WERI-Rb-1 (cell line): Measurements from ENCODE around the gene SOWAHC.
A peak's percentile ranks its signal among the peaks of the same experiment; 100 is the strongest.
"Not testable (repeated sequence)": the region's sequence is repeated elsewhere in the genome, so short reads cannot be mapped to it uniquely, and the experiment has no call there.

ENCODE experiments used
- DNase-seq: peaks from one replicate; pipeline ENCODE4 v3.0.0-alpha.2; 2020
- H3K27ac ChIP-seq: fragments of 250-450 bp; sonication (Bioruptor Pico); 2 replicates; pipeline ENCODE4 v1.5.1; 2020; ENCODE audit warnings: mild to moderate bottlenecking, moderate library complexity
- H3K27me3 ChIP-seq: fragments of 250-450 bp; sonication (Bioruptor Pico); 2 replicates; pipeline ENCODE4 v1.5.1; 2021; ENCODE audit warnings: mild to moderate bottlenecking, low read depth, moderate library complexity; ENCODE audit not compliant: insufficient read depth, severe bottlenecking
- H3K36me3 ChIP-seq: fragments of 250-450 bp; sonication (Bioruptor Pico); 2 replicates; pipeline ENCODE4 v1.5.1; 2020; ENCODE audit warnings: mild to moderate bottlenecking, moderate library complexity
- H3K4me3 ChIP-seq: 2 replicates; pipeline ENCODE4 v1.5.1; 2011; ENCODE audit warnings: low read depth, mild to moderate bottlenecking, control low read depth, low read length
- H3K9me3 ChIP-seq: fragments of 250-450 bp; sonication (Bioruptor Pico); 2 replicates; pipeline ENCODE4 v1.5.1; 2021; ENCODE audit warnings: mild to moderate bottlenecking, moderate library complexity; ENCODE audit not compliant: severe bottlenecking
- TF ChIP-seq, protein P1 (sequence below): IDR thresholded peaks from 2 replicates; pipeline ENCODE4 v1.5.1; 2011; ENCODE audit warnings: low read depth, mild to moderate bottlenecking, control low read depth, inconsistent platforms, low read length

The SOWAHC gene, protein sequence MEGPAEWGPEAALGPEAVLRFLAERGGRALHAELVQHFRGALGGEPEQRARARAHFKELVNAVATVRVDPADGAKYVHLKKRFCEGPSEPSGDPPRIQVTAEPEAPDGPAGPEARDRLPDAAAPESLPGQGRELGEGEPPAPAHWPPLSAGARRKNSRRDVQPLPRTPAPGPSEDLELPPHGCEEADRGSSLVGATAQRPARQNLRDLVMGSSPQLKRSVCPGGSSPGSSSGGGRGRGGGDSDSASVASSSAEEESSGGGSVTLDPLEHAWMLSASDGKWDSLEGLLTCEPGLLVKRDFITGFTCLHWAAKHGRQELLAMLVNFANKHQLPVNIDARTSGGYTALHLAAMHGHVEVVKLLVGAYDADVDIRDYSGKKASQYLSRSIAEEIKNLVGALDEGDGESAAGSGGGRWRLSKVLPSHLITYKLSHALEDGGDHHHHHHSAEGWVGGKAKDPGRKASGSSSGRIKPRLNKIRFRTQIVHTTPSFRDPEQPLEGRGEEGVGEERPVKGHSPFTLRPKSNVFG

DNA sequence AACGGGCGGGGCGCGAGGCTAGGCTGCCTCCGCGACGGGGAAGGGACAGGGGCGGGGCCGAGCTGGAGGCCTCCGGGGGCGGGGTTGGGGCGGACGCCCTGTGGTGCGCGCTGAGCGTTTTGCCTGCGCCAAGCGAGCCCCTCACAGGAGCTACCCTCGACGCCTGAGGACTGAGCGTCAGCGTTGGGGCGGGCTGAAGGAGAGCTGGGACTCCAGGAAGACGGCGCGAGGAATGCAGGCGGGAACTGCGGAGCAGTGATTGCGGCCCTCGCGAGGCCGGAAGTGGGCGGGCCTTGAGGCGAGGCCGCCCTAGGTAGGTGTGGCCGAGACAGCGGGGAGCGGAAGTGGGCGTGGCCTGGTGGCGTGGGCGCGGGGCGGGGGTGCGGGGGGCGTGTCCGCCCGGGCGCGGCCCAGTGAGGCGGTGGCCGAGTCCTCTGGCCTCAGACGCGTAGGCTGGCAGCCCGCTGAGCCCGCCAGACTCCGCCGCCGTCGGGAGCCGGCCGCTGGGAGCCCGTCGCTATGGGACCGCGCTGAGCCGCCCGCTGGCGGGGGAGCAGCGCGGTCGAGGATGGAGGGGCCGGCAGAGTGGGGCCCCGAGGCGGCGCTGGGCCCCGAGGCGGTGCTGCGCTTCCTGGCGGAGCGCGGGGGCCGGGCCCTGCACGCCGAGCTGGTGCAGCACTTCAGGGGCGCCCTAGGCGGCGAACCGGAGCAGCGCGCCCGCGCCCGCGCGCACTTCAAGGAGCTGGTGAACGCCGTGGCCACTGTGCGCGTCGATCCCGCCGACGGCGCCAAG lies at the start of gene SOWAHC, which contains the start of gene SEPTIN10:
TSS of gene SOWAHC (plus strand) at position 443 of the 793 bp plus-strand sequence. CDS start at position 569, 126 bp downstream.
TSS of gene SEPTIN10 (minus strand) at position 45 of the 793 bp plus-strand sequence. CDS start 139 bp downstream, outside the sequence.
- Histone ChIP-seq H3K4me3 (peak within 1 kb of the TSS; percentile 93), H3K27me3 (no peaks in the 10 kb centered on the region), H3K36me3 (no peaks in the 10 kb centered on the region), H3K27ac (peak within 1 kb of the TSS; percentile 97), H3K9me3 (no peaks in the 10 kb centered on the region)
- DNase-seq, result peak; percentile 98
- TF ChIP-seq, protein P1, sequence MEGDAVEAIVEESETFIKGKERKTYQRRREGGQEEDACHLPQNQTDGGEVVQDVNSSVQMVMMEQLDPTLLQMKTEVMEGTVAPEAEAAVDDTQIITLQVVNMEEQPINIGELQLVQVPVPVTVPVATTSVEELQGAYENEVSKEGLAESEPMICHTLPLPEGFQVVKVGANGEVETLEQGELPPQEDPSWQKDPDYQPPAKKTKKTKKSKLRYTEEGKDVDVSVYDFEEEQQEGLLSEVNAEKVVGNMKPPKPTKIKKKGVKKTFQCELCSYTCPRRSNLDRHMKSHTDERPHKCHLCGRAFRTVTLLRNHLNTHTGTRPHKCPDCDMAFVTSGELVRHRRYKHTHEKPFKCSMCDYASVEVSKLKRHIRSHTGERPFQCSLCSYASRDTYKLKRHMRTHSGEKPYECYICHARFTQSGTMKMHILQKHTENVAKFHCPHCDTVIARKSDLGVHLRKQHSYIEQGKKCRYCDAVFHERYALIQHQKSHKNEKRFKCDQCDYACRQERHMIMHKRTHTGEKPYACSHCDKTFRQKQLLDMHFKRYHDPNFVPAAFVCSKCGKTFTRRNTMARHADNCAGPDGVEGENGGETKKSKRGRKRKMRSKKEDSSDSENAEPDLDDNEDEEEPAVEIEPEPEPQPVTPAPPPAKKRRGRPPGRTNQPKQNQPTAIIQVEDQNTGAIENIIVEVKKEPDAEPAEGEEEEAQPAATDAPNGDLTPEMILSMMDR, result no peak

DNA sequence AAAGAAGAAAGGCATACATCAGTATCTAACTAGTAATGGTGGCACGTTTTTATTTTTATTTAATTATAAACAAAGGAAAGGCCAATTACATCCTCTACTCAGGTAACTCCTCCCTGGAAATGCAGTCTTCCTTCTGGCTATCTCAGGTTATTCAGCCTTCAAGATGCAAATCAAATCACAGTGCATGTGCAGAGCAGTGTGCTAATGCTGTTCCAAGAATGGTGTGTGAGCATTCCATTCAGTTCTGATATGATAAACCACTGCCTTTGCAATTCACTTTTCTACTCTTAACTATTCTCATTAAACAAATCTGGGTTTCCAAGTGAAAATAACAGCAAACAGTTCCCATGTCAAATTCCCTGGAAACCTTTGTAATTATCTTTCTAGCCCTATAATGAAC lies 38.8 kb upstream of the SOWAHC start:
- Histone ChIP-seq H3K9me3 (no peaks in the 10 kb centered on the region), H3K4me3 (no peak overlapping the region), H3K27me3 (no peaks in the 10 kb centered on the region), H3K36me3 (no peaks in the 10 kb centered on the region; the same call in 1 of the 2 replicates), H3K27ac (no peak overlapping the region)
- no peak for DNase-seq
- TF ChIP-seq, protein P1, result no peak

DNA sequence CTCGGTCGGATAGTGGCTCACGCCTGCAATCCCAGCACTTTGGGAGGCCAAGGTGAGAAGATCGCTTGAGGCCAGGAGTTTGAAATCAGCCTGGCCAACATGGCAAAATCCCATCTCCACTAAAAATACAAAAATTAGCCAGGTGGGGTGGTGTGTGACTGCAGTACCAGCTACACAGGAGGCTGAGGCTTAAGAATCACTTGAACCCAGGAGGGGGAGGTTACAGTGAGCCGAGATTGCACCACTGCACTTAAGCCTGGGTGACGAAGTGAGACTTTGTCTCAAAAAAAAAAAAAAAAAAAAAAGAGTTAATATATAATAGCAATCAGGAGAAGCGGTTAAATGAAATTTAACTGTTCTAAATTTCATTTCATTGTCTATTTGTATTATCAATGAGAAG lies 36.5 kb upstream of the SOWAHC start:
- not testable (repeated sequence) for H3K9me3 ChIP-seq, H3K27ac ChIP-seq, DNase-seq, H3K27me3 ChIP-seq, H3K36me3 ChIP-seq, H3K4me3 ChIP-seq

DNA sequence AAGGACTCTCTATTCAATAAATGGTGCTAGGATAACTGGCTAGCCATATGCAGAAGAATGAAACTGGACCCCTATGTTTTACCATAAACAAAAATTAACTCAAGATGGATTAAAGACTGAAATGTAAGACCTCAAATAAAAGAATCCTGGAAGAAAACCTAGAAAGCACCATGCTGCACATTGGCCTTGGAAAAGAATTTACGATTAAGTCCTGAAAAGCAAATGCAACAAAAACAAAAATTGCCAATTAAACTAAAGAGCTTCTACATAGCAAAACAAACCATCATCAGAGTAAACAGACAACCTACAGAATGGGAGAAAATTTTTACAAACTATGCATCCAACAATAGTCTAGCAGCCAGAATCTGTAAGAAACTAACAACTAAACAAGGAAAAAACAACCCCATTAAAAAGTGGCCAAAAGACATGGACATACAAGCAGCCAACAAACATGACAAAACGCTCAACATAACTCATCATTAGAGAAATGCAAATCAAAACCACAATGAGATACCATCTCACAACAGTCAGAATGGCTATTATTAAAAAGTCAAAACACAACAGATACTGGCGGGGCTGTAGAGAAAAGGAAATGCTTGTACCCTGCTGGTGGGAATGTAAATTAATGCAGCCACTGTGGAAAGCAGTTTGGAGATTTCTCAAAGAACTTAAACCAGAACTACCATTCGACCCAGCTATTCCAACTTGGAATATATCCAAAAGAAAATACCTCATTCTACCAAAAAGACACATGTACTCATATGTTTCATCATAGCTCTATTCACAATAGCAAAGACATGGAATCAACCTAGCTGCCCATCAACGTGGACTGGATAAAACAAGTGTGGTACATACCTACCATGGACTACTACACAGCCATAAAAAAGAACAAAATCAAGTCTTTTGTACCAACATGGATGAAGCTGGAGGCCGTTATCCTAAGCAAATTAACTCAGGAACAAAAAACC lies 31.0 kb upstream of the SOWAHC start:
- no peaks in the 10 kb centered on the region for H3K9me3 ChIP-seq
- H3K36me3 ChIP-seq, result no peaks in the 10 kb centered on the region; the same call in 1 of the 2 replicates
- TF ChIP-seq, protein P1, result no peak
- no peak for DNase-seq
- H3K27me3 ChIP-seq, result no peaks in the 10 kb centered on the region
- H3K4me3 ChIP-seq, result no peak overlapping the region
- H3K27ac ChIP-seq, result no peak overlapping the region

DNA sequence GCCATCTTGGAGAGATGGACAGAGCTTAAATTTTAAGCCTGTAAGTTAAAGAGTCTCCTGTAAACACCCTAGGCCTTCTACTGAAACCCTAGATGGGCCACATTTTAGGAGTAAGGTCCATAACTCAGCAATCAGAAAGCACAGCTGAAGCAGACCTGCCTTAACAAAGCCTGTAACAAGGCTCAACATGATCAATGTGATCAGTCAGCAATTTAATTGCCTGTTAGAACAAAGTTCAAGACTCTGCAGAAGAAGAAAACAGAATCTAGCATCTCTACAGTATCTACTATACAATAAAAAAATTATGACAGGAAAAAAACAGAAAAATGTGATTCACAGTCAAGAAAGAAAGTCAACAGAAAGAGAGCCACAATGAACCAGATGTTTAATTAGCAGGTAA lies 27.5 kb upstream of the SOWAHC start:
- TF ChIP-seq, protein P1, result no peak
- Histone ChIP-seq H3K36me3 (no peaks in the 10 kb centered on the region; the same call in 1 of the 2 replicates), H3K9me3 (no peaks in the 10 kb centered on the region), H3K4me3 (no peak overlapping the region), H3K27me3 (no peaks in the 10 kb centered on the region), H3K27ac (no peak overlapping the region)
- no peak for DNase-seq
